GM12878 (cell line): ENCODE results near the gene OSM. TPM values are rescaled to one million over a fixed set of nuclear protein-coding genes. Genes with fewer than 3 reads are reported as not detected.

Experiments
- ATAC-seq: fragments of 200-7000 bp; cut with Tn5 transposase; 3 replicates; pipeline ENCODE4 v1.9.1; 2020; ENCODE audit warnings: mild to moderate bottlenecking, moderate library complexity
- BruUV-seq: library from RNA; stranded (reverse); fragments of 400-500 nt; replicated peaks from 2 replicates; lab custom pipeline; 2021; lab: Mats Ljungman, UMichigan
- CTCF ChIA-PET: fragments of 300-600 bp; sonication (Branson Sonifier 250); formaldehyde crosslinking; extraction: SDS; loops from one replicate; lab custom pipeline; 2021; ENCODE audit warnings: inconsistent platforms; lab: Yijun Ruan, JAX
- POLR2A ChIA-PET: fragments of 350-600 bp; formaldehyde crosslinking; extraction: SDS; loops from one replicate; lab custom pipeline; 2021; ENCODE audit warnings: inconsistent platforms; lab: Charles Lee
- RAD21 ChIA-PET: fragments of 300-600 bp; sonication (Branson Sonifier 250); formaldehyde crosslinking; loops from one replicate; lab custom pipeline; 2023; ENCODE audit warnings: antibody characterized with exemption; ENCODE audit not compliant: unreplicated experiment; lab: Charles Lee
- SMC1A ChIA-PET: fragments of 300-600 bp; sonication (Branson Sonifier 250); formaldehyde crosslinking; loops from one replicate; lab custom pipeline; 2023; ENCODE audit not compliant: unreplicated experiment, uncharacterized antibody; lab: Charles Lee
- DNase-seq: peaks from one replicate; pipeline ENCODE4 v3.0.0-alpha.2; 2011; ENCODE audit warnings: low read depth, low spot score
- FAIRE-seq: peaks from 3 replicates; lab custom pipeline; 2011; peaks lifted over from hg19 to GRCh38; lab: Jason Lieb, UNC
- H2AFZ ChIP-seq: 2 replicates; pipeline ENCODE4 v1.6.0; 2011; ENCODE audit warnings: low read depth, low read length, control low read depth; ENCODE audit not compliant: control insufficient read depth
- H3K27ac ChIP-seq: 2 replicates; pipeline ENCODE4 v1.5.1; 2011; ENCODE audit warnings: control low read depth; ENCODE audit not compliant: control insufficient read depth, insufficient read depth
- H3K27me3 ChIP-seq, 2 experiments: replicated peaks in 1 of 2; 2 replicates each; pipeline versions ENCODE4 v1.6.0 to v1.6.1; 2011; ENCODE audit warnings: low read length in 1 of 2; ENCODE audit not compliant: control insufficient read depth in 2 of 2, insufficient read depth in 2 of 2
- H3K36me3 ChIP-seq, 2 experiments: 2 replicates each; pipeline ENCODE4 v1.5.1; 2011; ENCODE audit warnings: low read length in 1 of 2; ENCODE audit not compliant: control insufficient read depth in 2 of 2, insufficient read depth in 2 of 2
- H3K4me1 ChIP-seq: 2 replicates; pipeline ENCODE4 v1.6.1; 2011; ENCODE audit warnings: mild to moderate bottlenecking, low read length, moderate library complexity, mixed read lengths; ENCODE audit not compliant: control insufficient read depth, insufficient read depth
- H3K4me2 ChIP-seq: 2 replicates; pipeline ENCODE4 v1.6.0; 2011; ENCODE audit warnings: control low read depth; ENCODE audit not compliant: control insufficient read depth, insufficient read depth
- H3K4me3 ChIP-seq: fragments of 200-600 bp; sonication (generic); 2 replicates; pipeline ENCODE4 v1.5.1; 2016
- H3K79me2 ChIP-seq: 2 replicates; pipeline ENCODE4 v1.6.0; 2011; ENCODE audit warnings: low read length; ENCODE audit not compliant: control insufficient read depth, insufficient read depth
- H3K9ac ChIP-seq: 2 replicates; pipeline ENCODE4 v1.8.0; 2011; ENCODE audit warnings: low read length, control low read depth, mixed read lengths; ENCODE audit not compliant: control insufficient read depth, insufficient read depth
- H3K9me3 ChIP-seq: replicated peaks from 3 replicates; pipeline ENCODE4 v1.5.1; 2011; ENCODE audit warnings: mild to moderate bottlenecking, low read length; ENCODE audit not compliant: control insufficient read depth, insufficient read depth
- H4K20me1 ChIP-seq: 2 replicates; pipeline ENCODE4 v1.6.0; 2011; ENCODE audit not compliant: control insufficient read depth, insufficient read depth
- ATF2 ChIP-seq: IDR thresholded peaks from 2 replicates; pipeline ENCODE4 v1.6.1; 2012; ENCODE audit warnings: low read length, inconsistent platforms
- CBX5 ChIP-seq: sonication (generic); IDR thresholded peaks from 2 replicates; pipeline ENCODE4 v1.6.1; 2016; ENCODE audit warnings: low read depth, moderate library complexity, mild to moderate bottlenecking, inconsistent platforms
- CEBPB ChIP-seq, 2 experiments: fragments of 150-350 bp in 1 of 2; IDR thresholded peaks; 2 replicates each; pipeline ENCODE4 v1.6.1; 2012 to 2014; ENCODE audit warnings: low read depth in 2 of 2, low read length in 2 of 2, borderline replicate concordance in 1 of 2, inconsistent platforms in 1 of 2
- FOXM1 ChIP-seq: IDR thresholded peaks from 2 replicates; pipeline ENCODE4 v1.6.1; 2012; ENCODE audit warnings: low read depth, mild to moderate bottlenecking, inconsistent platforms, low read length, moderate library complexity
- GABPA ChIP-seq: IDR thresholded peaks from 2 replicates; pipeline ENCODE4 v1.6.1; 2014; ENCODE audit warnings: antibody characterized with exemption, low read depth, mild to moderate bottlenecking, inconsistent platforms
- GATAD2B ChIP-seq: fragments of 450-650 bp; conservative IDR thresholded peaks from 2 replicates; pipeline ENCODE4 v1.6.1; 2017; ENCODE audit warnings: low read depth, mild to moderate bottlenecking, moderate library complexity
- KDM1A ChIP-seq: fragments of 200-600 bp; sonication (generic); IDR thresholded peaks from 2 replicates; pipeline ENCODE4 v1.6.1; 2016; ENCODE audit warnings: borderline replicate concordance
- MTA3 ChIP-seq: IDR thresholded peaks from 2 replicates; pipeline ENCODE4 v1.6.1; 2012; ENCODE audit warnings: low read length, inconsistent platforms, borderline replicate concordance
- MYB ChIP-seq: fragments of 150-350 bp; IDR thresholded peaks from 2 replicates; pipeline ENCODE4 v1.6.1; 2014; ENCODE audit warnings: mild to moderate bottlenecking, low read depth, low read length, borderline replicate concordance
- PML ChIP-seq: IDR thresholded peaks from 2 replicates; pipeline ENCODE4 v1.6.1; 2012; ENCODE audit warnings: low read length, inconsistent platforms
- POLR2AphosphoS2 ChIP-seq: IDR thresholded peaks from 2 replicates; pipeline ENCODE4 v1.6.1; 2011; ENCODE audit warnings: low read depth, mild to moderate bottlenecking, low read length, improper control_type of control experiment, moderate library complexity
- RAD51 ChIP-seq: fragments of 450-650 bp; IDR thresholded peaks from 2 replicates; pipeline ENCODE4 v1.6.1; 2016; ENCODE audit warnings: moderate library complexity, mild to moderate bottlenecking, inconsistent platforms
- SMC3 ChIP-seq: IDR thresholded peaks from 2 replicates; pipeline ENCODE4 v1.6.1; 2011; ENCODE audit warnings: low read length, improper control_type of control experiment, borderline replicate concordance
- ZBTB40 ChIP-seq: fragments of 450-650 bp; IDR thresholded peaks from 2 replicates; pipeline ENCODE4 v1.6.1; 2016; ENCODE audit warnings: mild to moderate bottlenecking, moderate library complexity, borderline replicate concordance
- ZSCAN29 ChIP-seq: fragments of 450-650 bp; IDR thresholded peaks from 2 replicates; pipeline ENCODE4 v1.6.1; 2017; ENCODE audit warnings: mild to moderate bottlenecking, moderate library complexity
- WGBS: methylation state at CpG from one replicate; pipeline ENCODE4 v1.1.6; 2016; ENCODE audit warnings: low lambda C conversion rate; ENCODE audit not compliant: insufficient replicate concordance, insufficient coverage; ENCODE audit errors: missing lambda C conversion rate; 5-methylcytosine and 5-hydroxymethylcytosine counted together
- in situ Hi-C: fragments of 300-500 bp; cut with MboI; formaldehyde crosslinking; loops from 9 replicates; pipeline ENCODE4 v1.14.3; 2018; ENCODE audit warnings: mixed read lengths
- intact Hi-C: fragments of 100-400 bp; cut with micrococcal nuclease; formaldehyde crosslinking; loops from one replicate; pipeline ENCODE4 v1.14.2; 2022; ENCODE audit not compliant: unreplicated experiment
- polyA plus RNA-seq, 11 experiments: library from polyadenylated mRNA; depleted of rRNA in 4 of 11; unstranded in 6 of 11; stranded (reverse) in 5 of 11; fragments of >200 nt; fragmentation: Nextera tagmentation in 4 of 11; fragmentation: Illumina TruSeq in 1 of 11; extraction: Ambion mirVana in 4 of 11; extraction: Trizol in 1 of 11; gene quantifications; 1 replicate in 1 of 11; 2 replicates in 10 of 11; pipeline versions ENCODE4 v1.2.1 to v1.2.3, GENCODE V29; 2011 to 2016; ENCODE audit warnings: inconsistent platforms in 2 of 11, missing spikeins in 2 of 11, low read depth in 1 of 11
- total RNA-seq, 4 experiments: library from RNA; depleted of rRNA in 3 of 4; stranded (reverse); fragments of >200 nt in 3 of 4; fragmentation: Illumina TruSeq in 1 of 4; extraction: Trizol in 1 of 4; gene quantifications; 2 replicates each; pipeline versions ENCODE4 v1.2.1 to v1.2.3, GENCODE V29; 2013 to 2021
- TF ChIP-seq, protein P1 (sequence below): fragments of 450-650 bp; IDR thresholded peaks from 2 replicates; pipeline ENCODE4 v1.6.1; 2016; ENCODE audit warnings: mild to moderate bottlenecking
- TF ChIP-seq, protein P2 (sequence below): fragments of 450-650 bp; IDR thresholded peaks from 2 replicates; pipeline ENCODE4 v1.6.1; 2017; ENCODE audit warnings: borderline replicate concordance

The OSM gene
- total and polyA plus RNA-seq, 10 of the 15 experiments (the other 5 are each of a cell fraction or from before 2014, with no cell fraction given) = 0.06 to 1.4 (median 0.59) TPM

DNA sequence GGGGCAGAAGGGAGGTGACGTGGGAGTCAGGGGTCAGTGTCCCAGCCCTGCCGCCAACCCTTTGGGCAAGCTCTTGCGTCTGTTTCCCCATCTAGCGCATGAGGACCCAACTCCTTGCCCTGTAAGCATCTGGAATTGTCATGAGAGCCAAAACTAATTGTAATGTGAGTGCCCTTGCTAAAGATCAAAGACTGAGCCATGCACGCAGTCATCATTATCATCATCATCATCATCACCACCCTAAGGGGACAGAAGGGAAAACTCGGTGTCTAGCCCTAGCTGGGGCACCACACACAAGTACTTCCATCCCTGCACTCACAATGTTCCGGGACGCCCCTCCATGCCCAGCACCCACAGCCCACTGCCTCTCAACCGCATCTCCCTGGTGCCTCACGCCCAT lies 22.6 kb downstream of the OSM start:
- SMC1A ChIA-PET = no interaction called here
- Histone ChIP-seq H4K20me1 (no peaks in the 10 kb centered on the region), H2AFZ (no peak overlapping the region), H3K9ac (no peak overlapping the region), H3K9me3 (no peaks in the 10 kb centered on the region), H3K4me2 (no peak overlapping the region), H3K27ac (no peak overlapping the region), H3K4me3 (no peak overlapping the region), H3K27me3 (peaks cover 4 to 6% of the 10 kb centered on the region in 2 experiments; a peak in 2 of 4 replicates), H3K36me3 (no peaks in the 10 kb centered on the region), H3K4me1 (no peaks in the 10 kb centered on the region), H3K79me2 (no peaks in the 10 kb centered on the region)
- RAD21 ChIA-PET = no interaction called here
- ATAC-seq = no peak
- CTCF ChIA-PET = interaction anchor here (0.7 kb wide), 1 partner anchor 42 kb away, joined by 3 read pairs; no protein-coding TSS in a partner anchor
- no peak for DNase-seq
- WGBS = 74% methylated on average over 10 of the region's 10 CpGs
- in situ Hi-C loops (no loop called here), intact Hi-C loops (no loop called here)
- FAIRE-seq = no peak
- BruUV-seq = no TSS peak
- POLR2A ChIA-PET = interaction anchor here (0.6 kb wide), 1 partner anchor 760 kb away, joined by 3 read pairs; no protein-coding TSS in a partner anchor
- TF ChIP-seq MYB = no peak
- TF ChIP-seq, protein P1, sequence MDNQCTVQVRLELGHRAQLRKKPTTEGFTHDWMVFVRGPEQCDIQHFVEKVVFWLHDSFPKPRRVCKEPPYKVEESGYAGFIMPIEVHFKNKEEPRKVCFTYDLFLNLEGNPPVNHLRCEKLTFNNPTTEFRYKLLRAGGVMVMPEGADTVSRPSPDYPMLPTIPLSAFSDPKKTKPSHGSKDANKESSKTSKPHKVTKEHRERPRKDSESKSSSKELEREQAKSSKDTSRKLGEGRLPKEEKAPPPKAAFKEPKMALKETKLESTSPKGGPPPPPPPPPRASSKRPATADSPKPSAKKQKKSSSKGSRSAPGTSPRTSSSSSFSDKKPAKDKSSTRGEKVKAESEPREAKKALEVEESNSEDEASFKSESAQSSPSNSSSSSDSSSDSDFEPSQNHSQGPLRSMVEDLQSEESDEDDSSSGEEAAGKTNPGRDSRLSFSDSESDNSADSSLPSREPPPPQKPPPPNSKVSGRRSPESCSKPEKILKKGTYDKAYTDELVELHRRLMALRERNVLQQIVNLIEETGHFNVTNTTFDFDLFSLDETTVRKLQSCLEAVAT = no peak
- no peak for TF ChIP-seq KDM1A
- no peak for TF ChIP-seq ZSCAN29
- TF ChIP-seq ATF2 = no peak
- no peak for TF ChIP-seq POLR2AphosphoS2
- TF ChIP-seq PML = no peak
- no peak for TF ChIP-seq RAD51
- no peak for TF ChIP-seq MTA3
- TF ChIP-seq FOXM1 = no peak
- TF ChIP-seq GATAD2B = no peak
- no peak for TF ChIP-seq GABPA
- TF ChIP-seq CBX5 = no peak
- TF ChIP-seq SMC3 = no peak
- TF ChIP-seq CEBPB (IDR thresholded peaks at IDR 0.05; ENCODE audit: borderline replicate concordance in 1 of 2, low read depth in 2 of 2, low read length in 2 of 2) = no peak
- no peak for TF ChIP-seq ZBTB40
- TF ChIP-seq, protein P2, sequence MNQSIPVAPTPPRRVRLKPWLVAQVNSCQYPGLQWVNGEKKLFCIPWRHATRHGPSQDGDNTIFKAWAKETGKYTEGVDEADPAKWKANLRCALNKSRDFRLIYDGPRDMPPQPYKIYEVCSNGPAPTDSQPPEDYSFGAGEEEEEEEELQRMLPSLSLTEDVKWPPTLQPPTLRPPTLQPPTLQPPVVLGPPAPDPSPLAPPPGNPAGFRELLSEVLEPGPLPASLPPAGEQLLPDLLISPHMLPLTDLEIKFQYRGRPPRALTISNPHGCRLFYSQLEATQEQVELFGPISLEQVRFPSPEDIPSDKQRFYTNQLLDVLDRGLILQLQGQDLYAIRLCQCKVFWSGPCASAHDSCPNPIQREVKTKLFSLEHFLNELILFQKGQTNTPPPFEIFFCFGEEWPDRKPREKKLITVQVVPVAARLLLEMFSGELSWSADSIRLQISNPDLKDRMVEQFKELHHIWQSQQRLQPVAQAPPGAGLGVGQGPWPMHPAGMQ = no peak
